Mammary epithelial cell (primary cell): ENCODE results near the gene TIAM2.

ENCODE experiments used
- EZH2 ChIP-seq: IDR thresholded peaks from 2 replicates; pipeline ENCODE4 v1.6.1; 2012; ENCODE audit warnings: low read length, inconsistent platforms, borderline replicate concordance
- TF ChIP-seq, protein P1 (sequence below), 2 donors: IDR thresholded peaks in 1 of 2; conservative IDR thresholded peaks in 1 of 2; 2 replicates each; pipeline ENCODE4 v1.5.1; 2011 to 2012; ENCODE audit warnings: inconsistent platforms in 2 of 2, low read length in 2 of 2, mild to moderate bottlenecking in 2 of 2, control low read depth in 1 of 2, low read depth in 1 of 2; ENCODE audit not compliant: insufficient read depth in 1 of 2; ENCODE audit errors: extremely low read depth in 1 of 2

DNA sequence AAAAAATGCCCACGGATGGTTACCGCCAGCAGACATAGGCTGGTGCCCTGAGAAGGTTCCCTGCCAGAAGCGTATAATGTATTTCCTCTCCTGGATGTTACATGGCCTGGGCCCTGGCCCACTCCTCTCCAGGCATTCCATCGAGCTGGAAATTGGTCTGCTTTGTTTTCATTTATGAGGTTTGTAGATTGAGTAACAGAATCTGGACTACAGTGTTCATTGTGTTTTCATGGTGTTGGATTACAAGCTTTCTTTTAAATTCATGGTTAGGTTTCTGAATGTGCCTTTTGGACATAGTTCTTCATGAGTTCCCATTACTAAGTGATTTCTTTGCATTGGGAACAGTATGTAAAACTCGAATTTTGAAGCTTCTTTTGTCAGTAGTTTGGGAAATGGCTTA is 6.4 kb downstream of the TIAM2 start:
- TF ChIP-seq, protein P1, sequence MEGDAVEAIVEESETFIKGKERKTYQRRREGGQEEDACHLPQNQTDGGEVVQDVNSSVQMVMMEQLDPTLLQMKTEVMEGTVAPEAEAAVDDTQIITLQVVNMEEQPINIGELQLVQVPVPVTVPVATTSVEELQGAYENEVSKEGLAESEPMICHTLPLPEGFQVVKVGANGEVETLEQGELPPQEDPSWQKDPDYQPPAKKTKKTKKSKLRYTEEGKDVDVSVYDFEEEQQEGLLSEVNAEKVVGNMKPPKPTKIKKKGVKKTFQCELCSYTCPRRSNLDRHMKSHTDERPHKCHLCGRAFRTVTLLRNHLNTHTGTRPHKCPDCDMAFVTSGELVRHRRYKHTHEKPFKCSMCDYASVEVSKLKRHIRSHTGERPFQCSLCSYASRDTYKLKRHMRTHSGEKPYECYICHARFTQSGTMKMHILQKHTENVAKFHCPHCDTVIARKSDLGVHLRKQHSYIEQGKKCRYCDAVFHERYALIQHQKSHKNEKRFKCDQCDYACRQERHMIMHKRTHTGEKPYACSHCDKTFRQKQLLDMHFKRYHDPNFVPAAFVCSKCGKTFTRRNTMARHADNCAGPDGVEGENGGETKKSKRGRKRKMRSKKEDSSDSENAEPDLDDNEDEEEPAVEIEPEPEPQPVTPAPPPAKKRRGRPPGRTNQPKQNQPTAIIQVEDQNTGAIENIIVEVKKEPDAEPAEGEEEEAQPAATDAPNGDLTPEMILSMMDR (conservative IDR thresholded peaks at IDR 0.05 in 1 of 2, IDR thresholded peaks at IDR 0.05 in 1 of 2; ENCODE audit: extremely low read depth in 1 of 2, insufficient read depth in 1 of 2, low read depth in 1 of 2, low read length in 2 of 2), result no peak
- no peak for TF ChIP-seq EZH2
